GM19463 (cell line): ENCODE results near the gene TMEM120A.

Source experiments
- ATAC-seq: cut with Tn5 transposase; IDR thresholded peaks from one replicate; pipeline ENCODE4 v1.9.1; 2021; ENCODE audit warnings: mild to moderate bottlenecking, moderate library complexity; ENCODE audit not compliant: unreplicated experiment

Gene TMEM120A

GRCh38 chr7:75981453-75982305, 12.7 kb downstream of the TMEM120A start:
- no peak for ATAC-seq

- ATAC-seq: no peak
Observed at GRCh38 chr7:75981203-75981452, 13.3 kb downstream of the TMEM120A start.

- no peak for ATAC-seq
Observed at GRCh38 chr7:75980430-75981202, 13.8 kb downstream of the TMEM120A start.

- ATAC-seq: no peak
Observed at GRCh38 chr7:75979759-75980429, 14.5 kb downstream of the TMEM120A start.

GRCh38 chr7:75977743-75978142, 16.7 kb downstream of the TMEM120A start:
- no peak for ATAC-seq

- no peak for ATAC-seq
Observed at GRCh38 chr7:75971961-75972763, 22.2 kb downstream of the TMEM120A start.

- no peak for ATAC-seq
Observed at GRCh38 chr7:75971309-75971960, 23.0 kb downstream of the TMEM120A start.

- ATAC-seq: no peak
Observed at GRCh38 chr7:75969704-75970498, 24.5 kb downstream of the TMEM120A start.

- no peak for ATAC-seq
Observed at GRCh38 chr7:75969182-75969581, 25.2 kb downstream of the TMEM120A start.

GRCh38 chr7:75968561-75969001, 25.8 kb downstream of the TMEM120A start:
- ATAC-seq: no peak

GRCh38 chr7:75968012-75968411, 26.4 kb downstream of the TMEM120A start:
- ATAC-seq: no peak

- ATAC-seq: no peak
Observed at GRCh38 chr7:75967487-75967997, 26.9 kb downstream of the TMEM120A start.

- ATAC-seq: no peak
Observed at GRCh38 chr7:75967055-75967454, 27.3 kb downstream of the TMEM120A start.

GRCh38 chr7:75966190-75966961, 28.0 kb downstream of the TMEM120A start:
- no peak for ATAC-seq

GRCh38 chr7:75965617-75966016, 28.8 kb downstream of the TMEM120A start:
- no peak for ATAC-seq

- ATAC-seq: no peak
Observed at GRCh38 chr7:75963381-75963995, 30.9 kb downstream of the TMEM120A start.

- ATAC-seq: no peak
Observed at GRCh38 chr7:75962607-75963380, 31.6 kb downstream of the TMEM120A start.
